CD1c-positive myeloid dendritic cell (primary cell): ENCODE data around the gene SPIB.
"Not testable (repeated sequence)": the region's sequence is repeated elsewhere in the genome, so short reads cannot be mapped to it uniquely, and the experiment has no call there.

Experiments used
- DNase-seq: peaks from one replicate; pipeline ENCODE4 v3.0.0-alpha.2; 2016; ENCODE audit errors: extremely low spot score

Gene SPIB

GRCh38 chr19:50390952-50391351, 27.8 kb upstream of the SPIB start:
- not testable (repeated sequence) for DNase-seq

GRCh38 chr19:50392759-50393158, 26.0 kb upstream of the SPIB start:
- DNase-seq = no peak

- DNase-seq = no peak
These were observed 25.1 kb upstream of the SPIB start for GRCh38 chr19:50393589-50393988.

GRCh38 chr19:50394017-50394416, 24.7 kb upstream of the SPIB start:
- no peak for DNase-seq

- no peak for DNase-seq
These were observed 19.9 kb upstream of the SPIB start for GRCh38 chr19:50398675-50399367.

- no peak for DNase-seq
These were observed 19.4 kb upstream of the SPIB start for GRCh38 chr19:50399368-50399745.

- DNase-seq = no peak
These were observed 16.9 kb upstream of the SPIB start for GRCh38 chr19:50401605-50402450.

- no peak for DNase-seq
These were observed 16.0 kb upstream of the SPIB start for GRCh38 chr19:50402544-50403301.

GRCh38 chr19:50406156-50406820, 12.4 kb upstream of the SPIB start:
- no peak for DNase-seq

- DNase-seq = no peak
These were observed 11.9 kb upstream of the SPIB start for GRCh38 chr19:50406829-50407228.

- no peak for DNase-seq
These were observed 9.4 kb upstream of the SPIB start for GRCh38 chr19:50409347-50409746.

GRCh38 chr19:50410109-50410508, 8.6 kb upstream of the SPIB start:
- DNase-seq = no peak

- DNase-seq = no peak
These were observed 6.3 kb upstream of the SPIB start for GRCh38 chr19:50412419-50412818.

GRCh38 chr19:50413096-50413495, 5.6 kb upstream of the SPIB start:
- no peak for DNase-seq

GRCh38 chr19:50413531-50413930, 5.2 kb upstream of the SPIB start:
- DNase-seq = no peak

- peak; percentile 81 for DNase-seq
These were observed 3.7 kb upstream of the SPIB start for GRCh38 chr19:50414864-50415660.

- DNase-seq = peak; percentile 86
These were observed 3.1 kb upstream of the SPIB start for GRCh38 chr19:50415661-50416033.

GRCh38 chr19:50416034-50416977, 2.4 kb upstream of the SPIB start:
- no peak for DNase-seq

- no peak for DNase-seq
These were observed 1.3 kb upstream of the SPIB start for GRCh38 chr19:50417111-50418081.
